ENCODE measurements around the gene MCC. TPM values are rescaled to one million over a fixed set of nuclear protein-coding genes. Genes with fewer than 3 reads are reported as not detected.

The MCC gene
- 10 to 100 TPM; 17.0 to 24.8 (median 21.0) TPM for total RNA-seq

GRCh38 chr5:113487781-113488644, at the start of gene MCC:
MCC (minus strand) TSS chr5:113488453.
- intact Hi-C loops (cut with DNase I), result no loop called here
- whole genome bisulfite sequencing, result under 1% methylated on average over 52 of the region's 86 CpGs
- no peak for DNase-seq (ENCODE audit: extremely low spot score)
- Histone ChIP-seq H3K36me3 (no peaks in the 10 kb centered on the region), H3K27ac (replicated peaks in 1 of 4) (peak within 1 kb of the TSS; percentile 51 to 74 (median 66)), H3K4me1 (peaks cover 13 to 21% (median 19%) of the 10 kb centered on the region in 4 donors), H3K27me3 (peaks cover 0 to 21% (median 0%) of the 10 kb centered on the region in 4 donors), H3K4me3 (peak within 1 kb of the TSS; percentile 62 to 78 (median 66)), H3K9me3 (peaks cover 0 to 10% (median 7%) of the 10 kb centered on the region in 4 donors)
- TF ChIP-seq CTCF (IDR thresholded peaks at IDR 0.05), result no peak
- peak; percentile 28 to 64 for TF ChIP-seq POLR2AphosphoS5 (IDR thresholded peaks at IDR 0.05)

DNA sequence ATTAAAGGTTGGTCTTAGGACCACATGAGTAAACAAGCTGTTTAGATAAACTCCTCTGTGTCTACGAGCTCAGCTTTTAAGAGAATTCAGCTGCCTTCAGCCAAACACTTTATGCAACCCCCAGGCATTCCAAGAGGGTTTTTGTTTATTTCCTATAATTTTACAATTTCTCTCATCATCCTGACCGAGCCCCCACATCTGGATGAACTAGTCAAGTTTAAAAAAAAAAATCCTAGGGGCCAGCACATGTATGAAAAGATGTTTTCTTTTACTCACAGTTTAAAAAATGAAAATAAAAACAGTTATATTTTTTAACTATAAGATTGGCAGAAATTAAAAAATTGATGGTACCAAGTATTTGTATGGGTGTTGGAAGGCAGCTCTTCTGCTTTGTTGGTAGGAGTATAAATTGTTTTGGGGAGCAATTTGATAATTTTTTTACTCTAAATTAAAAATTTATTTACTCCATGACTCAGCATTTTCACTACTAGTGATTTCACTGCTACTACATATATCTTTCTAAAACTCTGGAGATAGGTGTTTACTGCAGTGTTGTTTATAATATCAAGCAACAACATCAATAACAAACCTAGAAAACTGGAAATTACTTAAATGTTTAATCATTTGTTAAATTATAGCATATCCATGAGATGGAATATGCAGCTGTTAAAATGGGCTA, 43.4 kb upstream of the MCC start:
- DNase-seq (ENCODE audit: extremely low spot score), result no peak
- intact Hi-C loops (cut with DNase I), result no loop called here
- no peak for TF ChIP-seq CTCF (IDR thresholded peaks at IDR 0.05)
- peaks cover 0 to 10% (median 2%) of the 10 kb centered on the region in 4 donors for H3K9me3 ChIP-seq
- H3K27me3 ChIP-seq, result no peaks in the 10 kb centered on the region
- no peak overlapping the region for H3K4me3 ChIP-seq
- H3K36me3 ChIP-seq, result peaks cover 0 to 42% (median 22%) of the 10 kb centered on the region in 4 donors
- 100% methylated on average over 2 of the region's 2 CpGs for WGBS
- peaks cover 0 to 7% (median 0%) of the 10 kb centered on the region in 4 donors for H3K4me1 ChIP-seq
- H3K27ac ChIP-seq (replicated peaks in 1 of 4), result no peak overlapping the region

- intact Hi-C loops (cut with DNase I), result no loop called here
- peaks cover 0 to 18% (median 10%) of the 10 kb centered on the region in 4 donors for H3K4me1 ChIP-seq
- no peaks in the 10 kb centered on the region for H3K27me3 ChIP-seq
- WGBS, result 88% methylated on average over 5 of the region's 5 CpGs
- H3K4me3 ChIP-seq, result no peak overlapping the region
- peaks cover 0 to 11% (median 4%) of the 10 kb centered on the region in 4 donors for H3K36me3 ChIP-seq
- H3K9me3 ChIP-seq, result peaks cover 0 to 10% (median 2%) of the 10 kb centered on the region in 4 donors
- no peak for TF ChIP-seq POLR2A (IDR thresholded peaks at IDR 0.05; ENCODE audit: low read depth)
- no peak for TF ChIP-seq POLR2AphosphoS5 (IDR thresholded peaks at IDR 0.05)
- TF ChIP-seq EP300 (IDR thresholded peaks at IDR 0.05), result no peak
- no peak for TF ChIP-seq CTCF (IDR thresholded peaks at IDR 0.05)
- H3K27ac ChIP-seq (replicated peaks in 1 of 4), result no peak overlapping the region
- DNase-seq (ENCODE audit: extremely low spot score), result no peak
Observed at GRCh38 chr5:113527746-113528145, 39.5 kb upstream of the MCC start.

DNA sequence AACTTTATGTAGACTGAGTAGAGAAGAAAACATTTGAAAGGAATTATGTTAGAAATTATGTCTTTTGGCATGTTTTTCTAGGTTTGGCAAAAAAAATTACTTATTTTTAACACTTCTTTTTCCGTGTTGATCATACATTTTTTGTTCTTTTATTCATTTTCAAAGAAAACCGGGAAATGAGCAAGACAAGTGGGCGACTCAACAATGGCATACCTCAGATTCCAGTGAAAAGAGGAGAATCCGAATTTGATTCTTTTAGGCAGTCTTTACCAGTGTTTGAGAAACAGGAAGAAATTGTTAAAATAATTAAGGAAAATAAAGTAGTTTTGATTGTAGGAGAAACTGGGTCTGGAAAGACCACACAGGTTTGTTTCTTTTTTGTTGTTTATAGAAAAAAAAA, 38.2 kb upstream of the MCC start:
- Histone ChIP-seq H3K4me1 (peaks cover 4 to 26% (median 19%) of the 10 kb centered on the region in 4 donors), H3K36me3 (peaks cover 0 to 8% (median 4%) of the 10 kb centered on the region in 4 donors), H3K27ac (replicated peaks in 1 of 4) (no peak overlapping the region), H3K27me3 (no peaks in the 10 kb centered on the region), H3K4me3 (no peak overlapping the region), H3K9me3 (peaks cover 0 to 7% (median 2%) of the 10 kb centered on the region in 4 donors)
- WGBS, result 86% methylated on average over 4 of the region's 4 CpGs
- intact Hi-C loops (cut with DNase I), result no loop called here
- TF ChIP-seq POLR2A (IDR thresholded peaks at IDR 0.05; ENCODE audit: low read depth), result no peak
- TF ChIP-seq EP300 (IDR thresholded peaks at IDR 0.05), result no peak
- no peak for TF ChIP-seq CTCF (IDR thresholded peaks at IDR 0.05)
- TF ChIP-seq POLR2AphosphoS5 (IDR thresholded peaks at IDR 0.05), result no peak
- DNase-seq (ENCODE audit: extremely low spot score), result no peak
